COLO829 (cell line): ENCODE measurements around the gene DTNBP1.
A peak's percentile ranks its signal among the peaks of the same experiment; 100 is the strongest.

ENCODE experiments used
- DNase-seq: peaks from one replicate; pipeline ENCODE4 v3.0.0; 2012; ENCODE audit warnings: low spot score

Gene DTNBP1

GRCh38 chr6:15533379-15534026 lies 129.3 kb downstream of the DTNBP1 start:
- no peak for DNase-seq

GRCh38 chr6:15531973-15532372 lies 130.9 kb downstream of the DTNBP1 start:
- DNase-seq = no peak

DNA sequence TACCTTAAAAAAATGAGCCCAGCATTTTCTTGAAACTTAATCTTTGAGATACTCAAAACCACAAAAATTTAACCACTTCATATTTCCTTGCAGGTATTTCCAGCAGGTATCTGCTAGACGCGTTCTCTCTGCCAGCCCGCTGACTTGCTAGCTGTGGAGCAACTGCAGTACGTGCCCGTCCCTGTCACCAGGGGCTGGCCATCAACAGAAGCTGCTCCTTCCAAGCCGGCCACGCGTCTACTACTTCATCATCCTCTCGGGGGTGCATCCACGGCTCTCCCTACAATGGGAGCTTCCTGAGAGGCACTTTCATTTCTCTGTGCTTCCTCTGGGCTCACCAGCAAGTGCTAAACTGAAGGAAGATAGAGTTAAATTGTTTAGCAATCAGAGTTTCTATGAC lies 132.4 kb downstream of the DTNBP1 start:
- DNase-seq = no peak

- no peak for DNase-seq
These were observed 134.0 kb downstream of the DTNBP1 start for GRCh38 chr6:15528870-15529269.

- no peak for DNase-seq
These were observed 134.8 kb downstream of the DTNBP1 start for GRCh38 chr6:15527838-15528617.

GRCh38 chr6:15526212-15526701 lies 136.6 kb downstream of the DTNBP1 start:
- DNase-seq = no peak

GRCh38 chr6:15524861-15525401 lies 137.9 kb downstream of the DTNBP1 start:
- DNase-seq = no peak

DNA sequence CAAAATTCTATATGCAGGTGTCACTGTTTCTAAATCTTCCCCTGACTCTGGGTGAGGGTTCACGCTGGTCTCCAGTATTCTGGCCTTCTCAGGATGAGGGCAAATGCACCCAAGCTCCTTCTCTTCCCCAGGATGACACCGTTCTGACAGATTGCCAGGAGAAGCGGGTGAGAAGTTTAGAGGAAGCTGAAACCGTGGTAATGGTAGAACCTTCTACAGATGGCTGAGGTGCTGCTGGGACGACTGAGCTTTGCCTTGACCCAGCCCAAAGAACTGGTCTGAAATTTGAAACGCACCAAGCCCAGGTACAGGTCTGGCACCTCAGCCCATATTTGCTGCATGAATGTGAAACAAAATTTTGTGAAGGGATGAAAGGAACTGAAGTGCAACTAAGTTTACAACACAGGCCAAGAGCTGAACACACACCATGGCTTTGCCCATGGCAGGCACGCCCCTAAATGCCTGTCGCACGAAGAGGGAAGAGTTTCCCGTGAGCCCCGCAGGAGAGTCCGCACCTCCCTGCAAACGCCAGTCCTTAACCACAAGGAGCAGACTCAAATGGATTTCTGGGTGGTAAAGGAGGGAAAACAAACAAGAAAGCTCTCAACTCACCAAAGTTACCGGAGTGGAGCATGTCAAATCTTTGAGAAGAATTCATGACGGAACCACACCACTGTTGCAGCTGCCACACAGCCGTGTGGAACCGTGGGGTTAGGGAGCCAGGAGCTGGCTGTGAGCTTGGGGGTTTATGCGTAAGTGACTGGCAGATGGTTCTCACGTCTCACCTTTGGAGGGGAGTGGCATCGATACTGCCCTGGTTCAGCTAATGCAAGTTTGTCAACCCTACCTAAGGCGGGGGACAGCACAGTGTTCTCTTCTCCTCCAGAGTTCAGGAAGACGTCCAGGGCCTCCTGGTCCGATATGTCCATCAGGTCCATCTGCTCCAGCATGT lies 138.9 kb downstream of the DTNBP1 start:
- no peak for DNase-seq

DNA sequence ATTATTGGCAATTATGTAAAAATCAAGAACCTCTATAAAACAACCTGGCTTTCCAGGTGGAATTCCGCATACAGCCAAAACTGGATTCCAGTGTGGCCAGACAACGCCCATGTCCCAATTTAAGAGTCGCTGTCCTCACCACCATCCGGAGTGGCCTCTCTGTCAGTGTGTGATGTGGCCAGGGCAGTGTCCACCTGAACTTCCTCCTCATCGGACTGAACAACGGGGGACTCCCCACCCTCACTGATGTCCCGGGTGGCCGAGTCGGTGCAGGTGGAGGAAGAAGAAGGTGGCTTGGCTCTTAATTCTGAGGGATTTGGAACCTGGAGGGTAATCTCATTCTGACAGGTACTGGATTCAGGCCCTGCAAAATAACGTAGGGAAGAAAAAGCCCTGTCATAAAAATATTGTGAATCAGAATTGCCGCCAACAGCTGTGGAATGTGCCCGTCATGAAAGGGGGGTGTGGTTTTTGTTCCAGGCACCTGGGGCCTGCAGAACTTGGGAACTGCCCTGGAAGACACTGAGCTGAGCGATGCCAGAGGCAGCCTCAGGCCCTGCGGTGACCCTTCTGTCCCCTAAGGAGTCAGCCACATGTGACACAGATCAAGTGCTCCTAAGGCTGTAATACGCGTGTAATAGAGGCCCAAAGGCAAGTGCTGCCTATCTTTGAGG lies 139.8 kb downstream of the DTNBP1 start:
- DNase-seq = no peak

DNA sequence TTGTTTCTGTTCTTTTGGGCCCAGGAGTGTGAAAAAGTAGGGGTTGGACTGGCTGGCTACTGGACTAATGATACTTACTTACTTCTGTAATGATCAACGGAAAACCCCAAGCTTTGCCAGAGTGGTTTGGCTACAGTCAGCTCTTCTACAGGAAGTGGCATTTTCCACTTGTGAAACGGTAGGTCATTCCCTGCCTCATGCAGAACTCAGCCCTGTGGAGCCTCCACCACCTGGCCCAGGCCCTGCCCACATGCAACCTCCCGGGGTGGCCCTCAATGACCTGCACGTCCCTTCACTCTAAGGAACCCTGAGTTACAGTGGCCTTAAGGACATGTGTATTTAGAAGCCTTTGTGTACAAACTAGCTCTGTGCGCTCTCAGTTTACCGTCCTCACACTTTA lies 140.4 kb downstream of the DTNBP1 start:
- no peak for DNase-seq

DNA sequence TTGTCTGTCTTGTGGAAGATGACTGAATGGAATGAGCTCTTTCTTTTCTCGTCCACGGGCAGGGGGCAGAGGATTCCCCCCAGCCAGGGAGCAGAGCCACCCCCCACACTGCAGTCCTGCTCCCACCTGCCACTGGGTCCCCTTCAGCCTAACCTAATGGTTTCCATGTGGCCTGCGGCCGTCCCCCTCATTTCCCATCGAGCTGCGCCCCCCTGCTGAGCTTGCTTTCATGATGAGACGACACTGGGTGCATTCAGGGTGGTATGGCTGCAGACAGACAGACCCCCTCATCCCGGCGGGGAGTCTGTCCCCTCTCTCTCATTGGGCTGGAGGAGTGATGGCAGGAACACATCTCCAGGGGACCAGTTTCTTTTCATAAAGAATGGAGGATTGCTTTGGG lies 140.8 kb downstream of the DTNBP1 start:
- DNase-seq = no peak

GRCh38 chr6:15521582-15521981 lies 141.2 kb downstream of the DTNBP1 start:
- peak; percentile 41 for DNase-seq

GRCh38 chr6:15520626-15521203 lies 142.1 kb downstream of the DTNBP1 start:
- DNase-seq = no peak

DNA sequence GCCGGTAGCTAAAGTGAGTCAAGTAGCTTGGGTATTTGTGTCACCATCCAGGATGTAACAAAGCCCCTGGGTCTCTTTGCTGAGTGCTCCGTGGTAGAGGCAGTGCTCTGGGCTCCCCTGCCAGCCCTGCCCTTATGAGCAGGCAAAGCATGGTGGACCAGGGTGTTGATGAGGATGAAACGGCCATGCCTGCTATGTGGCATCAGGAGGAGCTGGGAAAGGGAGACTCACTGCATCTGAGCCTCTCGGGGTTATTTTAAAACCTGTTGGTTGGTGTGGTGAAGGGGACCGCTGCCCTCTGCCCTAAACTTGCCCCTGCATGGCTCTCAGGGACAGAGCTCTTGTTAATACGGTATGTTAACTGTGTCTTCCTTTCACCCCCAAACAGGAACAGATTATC lies 143.1 kb downstream of the DTNBP1 start:
- no peak for DNase-seq

GRCh38 chr6:15518878-15519277 lies 143.9 kb downstream of the DTNBP1 start:
- DNase-seq = no peak

GRCh38 chr6:15518057-15518456 lies 144.8 kb downstream of the DTNBP1 start:
- no peak for DNase-seq

DNA sequence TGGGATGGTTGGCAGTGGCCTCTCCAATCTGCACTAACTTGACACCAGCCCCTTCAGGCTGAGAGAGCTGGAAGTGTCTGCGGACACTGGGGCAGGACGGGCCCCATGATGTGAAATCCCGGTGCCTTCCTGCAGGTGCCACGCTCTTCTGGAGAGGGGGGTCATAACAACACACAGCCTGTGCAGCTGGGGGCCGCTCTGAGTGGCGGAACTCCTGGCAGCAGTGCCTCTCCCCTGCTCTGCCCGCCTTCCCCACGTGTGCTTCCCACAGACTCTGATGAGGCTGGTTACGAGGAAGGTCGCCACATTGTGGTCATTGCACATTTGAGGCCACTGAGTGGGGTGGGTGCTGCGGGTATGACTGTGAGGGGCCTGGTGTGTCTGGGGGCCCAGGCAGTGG lies 145.2 kb downstream of the DTNBP1 start:
- DNase-seq = no peak

- no peak for DNase-seq
These were observed 145.8 kb downstream of the DTNBP1 start for GRCh38 chr6:15516923-15517560.

GRCh38 chr6:15516378-15516777 lies 146.4 kb downstream of the DTNBP1 start:
- DNase-seq = no peak

- DNase-seq = no peak
These were observed 147.0 kb downstream of the DTNBP1 start for GRCh38 chr6:15515660-15516375.
